Breast epithelium (tissue), 3 donors: Measurements from ENCODE around the gene YTHDF1.

Experiments
- CTCF ChIP-seq, 3 donors: fragments of 450-650 bp; IDR thresholded peaks; one replicate each; pipeline ENCODE4 v1.5.1; 2016 to 2017; ENCODE audit warnings: antibody characterized with exemption in 3 of 3, mild to moderate bottlenecking in 3 of 3, moderate library complexity in 3 of 3
- POLR2A ChIP-seq: fragments of 450-650 bp; IDR thresholded peaks from one replicate; pipeline ENCODE4 v1.6.1; 2016; ENCODE audit warnings: antibody characterized with exemption, mild to moderate bottlenecking, moderate library complexity

- TF ChIP-seq CTCF (IDR thresholded peaks at IDR 0.05) (no peak), POLR2A (no peak)
These were observed 47.1 kb downstream of the YTHDF1 start for GRCh38 chr20:63168861-63169260.
